Natural killer cell (primary cell): ENCODE data around the gene TPPP2. TPM values are rescaled to one million over a fixed set of nuclear protein-coding genes. Genes with fewer than 3 reads are reported as not detected.

Experiments used
- ATAC-seq, 3 donors: fragments of 150-1000 bp in 2 of 3; fragments of 200-7000 bp in 1 of 3; cut with Tn5 transposase; 1 replicate in 1 of 3; 2 replicates in 2 of 3; pipeline ENCODE4 v1.10.0; 2021; ENCODE audit warnings: mild to moderate bottlenecking in 2 of 3, moderate library complexity in 2 of 3
- DNase-seq, 2 donors: peaks; one replicate each; pipeline versions ENCODE4 v3.0.0 to v3.0.0-alpha.2; 2013 to 2021; ENCODE audit warnings: mixed read lengths in 1 of 2
- H3K27ac ChIP-seq: one replicate; pipeline ENCODE4 v1.5.1; 2013; ENCODE audit warnings: mild to moderate bottlenecking, low read length
- H3K27me3 ChIP-seq: one replicate; pipeline ENCODE4 v1.6.1; 2013; ENCODE audit warnings: low read length; ENCODE audit not compliant: control insufficient read depth, insufficient read depth
- H3K36me3 ChIP-seq: one replicate; pipeline ENCODE4 v1.6.1; 2013; ENCODE audit warnings: low read length; ENCODE audit not compliant: control insufficient read depth, insufficient read depth
- H3K4me1 ChIP-seq: one replicate; pipeline ENCODE4 v1.6.1; 2013; ENCODE audit warnings: low read length; ENCODE audit not compliant: control insufficient read depth, insufficient read depth
- H3K4me3 ChIP-seq: one replicate; pipeline ENCODE4 v1.5.1; 2013; ENCODE audit warnings: low read length
- H3K9me3 ChIP-seq: one replicate; pipeline ENCODE4 v1.6.1; 2013; ENCODE audit warnings: low read length; ENCODE audit not compliant: control insufficient read depth, insufficient read depth
- H3K27ac Mint-ChIP-seq, 2 donors: one replicate each; pipeline ENCODE4 v1.8.0; 2022; ENCODE audit warnings: mild to moderate bottlenecking in 2 of 2, mixed read lengths in 2 of 2, moderate library complexity in 1 of 2
- H3K27me3 Mint-ChIP-seq, 2 donors: one replicate each; pipeline ENCODE4 v1.8.0; 2022; ENCODE audit warnings: low read depth in 2 of 2, mixed read lengths in 2 of 2
- H3K36me3 Mint-ChIP-seq: one replicate; pipeline ENCODE4 v1.8.0; 2022; ENCODE audit warnings: mixed read lengths
- H3K4me1 Mint-ChIP-seq, 2 donors: one replicate each; pipeline ENCODE4 v1.8.0; 2022; ENCODE audit warnings: mixed read lengths in 2 of 2
- H3K4me3 Mint-ChIP-seq: one replicate; pipeline ENCODE4 v1.8.0; 2022; ENCODE audit warnings: mild to moderate bottlenecking, moderate library complexity, mixed read lengths
- H3K9me3 Mint-ChIP-seq, 2 donors: one replicate each; pipeline ENCODE4 v1.8.0; 2022; ENCODE audit warnings: mixed read lengths in 2 of 2
- WGBS: methylation state at CpG from one replicate; pipeline ENCODE4 v1.1.7; 2013; ENCODE audit warnings: missing lambda C conversion rate; ENCODE audit not compliant: insufficient coverage; 5-methylcytosine and 5-hydroxymethylcytosine counted together
- intact Hi-C: fragments of 100-400 bp; cut with micrococcal nuclease; formaldehyde crosslinking; loops from one replicate; pipeline ENCODE4 v1.14.2; 2022
- total RNA-seq, 4 donors: library from RNA; stranded (reverse); fragments of 120-200 nt in 1 of 4; gene quantifications; one replicate each; pipeline versions ENCODE4 v1.2.3 to v1.2.4, GENCODE V29; 2013 to 2022
- TF ChIP-seq, protein P1 (sequence below): fragments of 200-600 bp; IDR thresholded peaks from one replicate; pipeline ENCODE4 v1.8.0; 2022; ENCODE audit warnings: antibody characterized with exemption

Gene TPPP2
- total RNA-seq, 3 donors from 2014 or later (not counting 1 experiment from before 2014, with no cell fraction given), result not detected

- DNase-seq, result no peak
- no peak overlapping the region for H3K27ac Mint-ChIP-seq
- Histone ChIP-seq H3K27ac (no peak overlapping the region), H3K27me3 (no peaks in the 10 kb centered on the region), H3K9me3 (no peaks in the 10 kb centered on the region), H3K4me3 (no peak overlapping the region), H3K4me1 (no peaks in the 10 kb centered on the region), H3K36me3 (no peaks in the 10 kb centered on the region)
- no peaks in the 10 kb centered on the region for H3K4me1 Mint-ChIP-seq
- TF ChIP-seq, protein P1, sequence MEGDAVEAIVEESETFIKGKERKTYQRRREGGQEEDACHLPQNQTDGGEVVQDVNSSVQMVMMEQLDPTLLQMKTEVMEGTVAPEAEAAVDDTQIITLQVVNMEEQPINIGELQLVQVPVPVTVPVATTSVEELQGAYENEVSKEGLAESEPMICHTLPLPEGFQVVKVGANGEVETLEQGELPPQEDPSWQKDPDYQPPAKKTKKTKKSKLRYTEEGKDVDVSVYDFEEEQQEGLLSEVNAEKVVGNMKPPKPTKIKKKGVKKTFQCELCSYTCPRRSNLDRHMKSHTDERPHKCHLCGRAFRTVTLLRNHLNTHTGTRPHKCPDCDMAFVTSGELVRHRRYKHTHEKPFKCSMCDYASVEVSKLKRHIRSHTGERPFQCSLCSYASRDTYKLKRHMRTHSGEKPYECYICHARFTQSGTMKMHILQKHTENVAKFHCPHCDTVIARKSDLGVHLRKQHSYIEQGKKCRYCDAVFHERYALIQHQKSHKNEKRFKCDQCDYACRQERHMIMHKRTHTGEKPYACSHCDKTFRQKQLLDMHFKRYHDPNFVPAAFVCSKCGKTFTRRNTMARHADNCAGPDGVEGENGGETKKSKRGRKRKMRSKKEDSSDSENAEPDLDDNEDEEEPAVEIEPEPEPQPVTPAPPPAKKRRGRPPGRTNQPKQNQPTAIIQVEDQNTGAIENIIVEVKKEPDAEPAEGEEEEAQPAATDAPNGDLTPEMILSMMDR, result no peak
- no peaks in the 10 kb centered on the region for H3K9me3 Mint-ChIP-seq
- H3K27me3 Mint-ChIP-seq, result peaks cover 16 to 18% of the 10 kb centered on the region in 2 donors
- 100% methylated on average over 3 of the region's 5 CpGs for WGBS
- ATAC-seq, result no peak
- no peaks in the 10 kb centered on the region for H3K36me3 Mint-ChIP-seq
- no peak overlapping the region for H3K4me3 Mint-ChIP-seq
- intact Hi-C loops, result no loop called here
Measured at GRCh38 chr14:21032326-21033132, 2.5 kb downstream of the TPPP2 start.

- ATAC-seq, result no peak
- Mint-ChIP-seq H3K4me3 (no peak overlapping the region), H3K4me1 (no peaks in the 10 kb centered on the region), H3K27me3 (peaks cover 21 to 23% of the 10 kb centered on the region in 2 donors), H3K9me3 (no peaks in the 10 kb centered on the region), H3K27ac (no peak overlapping the region), H3K36me3 (no peaks in the 10 kb centered on the region)
- Histone ChIP-seq H3K36me3 (no peaks in the 10 kb centered on the region), H3K27me3 (no peaks in the 10 kb centered on the region), H3K27ac (no peak overlapping the region), H3K9me3 (no peaks in the 10 kb centered on the region), H3K4me3 (no peak overlapping the region), H3K4me1 (no peaks in the 10 kb centered on the region)
- TF ChIP-seq, protein P1, result no peak
- WGBS, result 90% methylated on average over 4 of the region's 4 CpGs
- intact Hi-C loops, result no loop called here
- no peak for DNase-seq
Measured at GRCh38 chr14:21033133-21033698, 3.2 kb downstream of the TPPP2 start.

DNA sequence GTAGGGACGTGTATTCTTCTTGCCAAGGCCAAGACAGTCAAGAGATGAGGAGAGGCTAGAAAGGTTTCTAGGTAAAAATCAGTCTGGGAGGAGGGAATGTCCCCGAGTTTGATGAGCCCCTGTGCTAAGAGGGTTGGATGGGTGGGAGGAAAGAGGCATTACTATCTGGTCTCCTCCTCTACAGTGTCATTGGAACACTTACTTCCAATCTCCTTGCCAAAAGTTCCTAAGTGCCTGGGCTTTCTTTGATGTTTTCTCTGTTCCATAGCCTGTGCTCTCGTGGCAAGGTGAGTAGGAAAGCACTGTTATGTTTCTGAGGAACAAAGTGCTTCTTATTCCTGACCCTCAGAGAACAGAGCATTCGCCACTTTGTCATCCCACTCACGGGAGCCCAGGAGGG lies 4.7 kb downstream of the TPPP2 start, which contains the start of gene RNASE13:
Gene RNASE13, minus strand, starts transcription at position 101 of the 400 bp plus-strand sequence. CDS start 519 bp downstream, outside the sequence.
- Histone ChIP-seq H3K27ac (no peak within 1 kb of the TSS), H3K36me3 (no peaks in the 10 kb centered on the region), H3K4me3 (no peak within 1 kb of the TSS), H3K27me3 (no peaks in the 10 kb centered on the region), H3K9me3 (no peaks in the 10 kb centered on the region), H3K4me1 (no peaks in the 10 kb centered on the region)
- Mint-ChIP-seq H3K4me3 (no peak within 1 kb of the TSS), H3K9me3 (no peaks in the 10 kb centered on the region), H3K4me1 (no peaks in the 10 kb centered on the region), H3K27ac (no peak within 1 kb of the TSS), H3K36me3 (no peaks in the 10 kb centered on the region), H3K27me3 (peaks cover 27 to 30% of the 10 kb centered on the region in 2 donors)
- TF ChIP-seq, protein P1, result no peak
- ATAC-seq (no peak), DNase-seq (no peak)
- WGBS, result 81% methylated on average over 5 of the region's 5 CpGs
- intact Hi-C loops, result no loop called here
